ENCODE measurements around the gene CT83. TPM values are rescaled to one million over a fixed set of nuclear protein-coding genes. Genes with fewer than 3 reads are reported as not detected.

The CT83 gene
- not detected in 2 replicates for total RNA-seq

GRCh38 chrX:116462822-116463221 lies at the start of gene CT83:
TSS of gene CT83 (minus strand) at chrX:116462976. CDS start at chrX:116462856, 120 bp downstream.

GRCh38 chrX:116436358-116436816 lies 26.4 kb downstream of the CT83 start, which contains the start of gene SLC6A14:
TSS of gene SLC6A14 (plus strand) at chrX:116436606. CDS start at chrX:116436710, 104 bp downstream.

Other genes starting within 250 kb of the CT83 start
- not detected in 2 replicates for gene SLC6A14, start 26.4 kb downstream of the CT83 start, total RNA-seq

Data from cardiac atrium fibroblast (primary cell).